GM18873 (cell line): Measurements from ENCODE around the gene COA1.
A peak's percentile ranks its signal among the peaks of the same experiment; 100 is the strongest.
"Not testable (repeated sequence)": the region's sequence is repeated elsewhere in the genome, so short reads cannot be mapped to it uniquely, and the experiment has no call there.

Experiments used
- ATAC-seq: cut with Tn5 transposase; IDR thresholded peaks from one replicate; pipeline ENCODE4 v1.9.1; 2021; ENCODE audit warnings: mild to moderate bottlenecking, moderate library complexity, moderate number of reproducible peaks; ENCODE audit not compliant: unreplicated experiment, low FRiP score

The COA1 gene

DNA sequence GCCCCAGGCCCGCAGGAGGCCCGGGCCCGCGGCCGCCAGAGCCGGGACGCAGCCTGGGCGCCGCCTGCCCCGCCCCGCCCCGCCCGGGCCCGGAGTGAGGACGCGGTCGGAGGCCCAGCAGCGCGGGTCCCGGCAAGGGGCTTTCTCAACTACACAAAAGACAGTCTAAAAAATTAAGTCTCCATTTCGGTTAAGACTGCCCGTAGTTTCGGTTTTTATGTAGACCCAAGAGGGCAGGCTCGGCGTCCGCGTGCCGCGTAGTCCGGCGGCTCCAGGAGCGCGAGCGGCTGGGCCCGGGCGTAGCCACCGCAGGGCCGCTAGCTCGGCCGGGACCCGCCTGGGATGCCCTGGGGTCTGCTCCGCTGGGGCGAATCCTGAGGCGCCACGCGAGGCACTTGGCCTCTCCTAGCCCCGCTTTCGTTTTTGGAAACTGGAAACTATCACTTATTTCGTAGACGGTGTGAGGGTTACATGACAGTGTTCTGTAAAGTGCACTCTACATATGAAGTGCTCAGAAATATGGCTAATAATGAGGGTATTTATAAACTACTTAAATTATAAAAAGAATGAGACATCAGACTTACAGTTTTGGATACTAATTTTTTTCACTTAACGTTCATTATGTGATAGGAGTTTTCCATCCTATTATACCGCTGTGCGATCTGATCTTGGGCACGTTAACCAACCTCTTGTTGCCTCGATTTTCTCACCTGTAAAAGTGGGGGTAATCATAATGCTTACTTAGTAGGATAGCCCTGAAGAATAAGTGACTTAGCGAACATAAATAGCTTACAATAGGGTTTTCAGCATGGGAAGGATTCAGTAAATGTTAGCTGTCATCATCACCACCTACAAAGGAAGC lies 29.7 kb upstream of the COA1 start:
- ATAC-seq = no peak

DNA sequence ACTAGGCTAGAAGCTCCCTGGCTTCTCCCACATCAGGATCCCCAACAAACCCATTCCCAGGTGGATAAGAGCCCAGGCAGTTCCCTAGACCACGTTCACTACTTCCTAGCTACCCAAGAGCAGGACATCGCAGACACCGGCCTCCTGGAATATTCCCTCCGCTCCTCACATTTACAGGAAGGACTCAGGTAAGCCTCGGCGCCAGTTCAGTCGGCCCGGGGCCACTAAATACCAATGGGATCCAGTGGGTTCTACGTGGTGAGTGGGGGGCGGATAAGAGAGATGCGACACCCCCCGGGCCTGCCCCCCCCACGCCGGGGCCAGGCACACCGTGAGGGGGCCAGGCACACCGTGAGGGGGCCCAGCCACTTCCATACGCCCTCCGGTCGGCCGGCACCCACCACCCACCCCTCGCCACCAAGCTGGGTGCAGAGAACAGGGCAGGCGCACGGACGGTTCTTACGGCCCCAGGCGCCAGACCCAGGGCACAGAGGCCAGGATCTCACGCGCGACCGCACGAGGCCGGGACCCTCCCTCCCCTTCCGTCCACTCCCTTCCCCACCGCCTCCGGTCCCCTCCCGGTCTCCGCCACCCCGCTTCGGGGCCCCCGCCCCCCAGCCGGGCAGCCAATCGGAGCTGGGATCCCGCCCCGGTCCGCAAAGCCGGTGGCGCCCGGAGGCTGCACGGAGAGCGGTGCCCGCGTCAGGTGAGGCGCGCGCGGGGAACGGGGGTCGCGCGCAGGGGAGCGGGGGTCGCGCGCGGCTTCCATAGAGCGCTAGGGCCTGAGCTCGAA lies 28.9 kb upstream of the COA1 start, which contains the start of gene BLVRA:
BLVRA (plus strand) TSS at position 652 of the 793 bp plus-strand sequence. CDS start 12,479 bp downstream, outside the sequence.
- no peak for ATAC-seq

DNA sequence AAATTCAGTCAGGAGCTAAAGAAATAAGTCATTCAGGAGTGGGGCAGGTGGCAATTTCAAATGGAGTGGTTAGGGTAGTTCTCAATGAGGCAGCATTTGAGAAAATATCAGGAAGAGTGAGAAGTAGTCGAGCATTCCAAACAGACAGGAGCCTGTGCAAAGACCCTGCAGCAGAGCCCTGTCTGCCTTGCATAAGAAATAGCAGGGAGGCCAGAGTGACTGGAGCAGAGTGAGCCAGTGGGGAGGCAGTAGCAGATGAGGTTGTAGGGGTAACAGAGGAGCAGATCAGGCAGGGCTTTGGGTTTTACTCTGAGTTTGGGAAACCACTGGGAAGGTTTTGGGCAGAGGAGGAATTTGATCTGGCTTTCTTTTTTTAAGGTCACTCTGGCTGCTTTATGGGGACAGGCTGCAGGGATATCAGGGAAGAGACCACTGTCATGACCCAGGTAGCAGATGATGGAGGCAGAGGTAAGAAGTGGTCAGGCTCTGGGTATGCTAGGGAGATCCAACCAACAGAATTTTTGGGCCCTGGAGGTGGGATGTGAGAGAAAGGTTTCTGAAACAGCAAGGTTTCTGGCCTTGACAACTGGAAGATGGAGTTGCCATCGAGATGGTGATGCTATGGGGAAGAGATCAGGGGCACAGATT lies 27.9 kb upstream of the COA1 start:
- no peak for ATAC-seq

DNA sequence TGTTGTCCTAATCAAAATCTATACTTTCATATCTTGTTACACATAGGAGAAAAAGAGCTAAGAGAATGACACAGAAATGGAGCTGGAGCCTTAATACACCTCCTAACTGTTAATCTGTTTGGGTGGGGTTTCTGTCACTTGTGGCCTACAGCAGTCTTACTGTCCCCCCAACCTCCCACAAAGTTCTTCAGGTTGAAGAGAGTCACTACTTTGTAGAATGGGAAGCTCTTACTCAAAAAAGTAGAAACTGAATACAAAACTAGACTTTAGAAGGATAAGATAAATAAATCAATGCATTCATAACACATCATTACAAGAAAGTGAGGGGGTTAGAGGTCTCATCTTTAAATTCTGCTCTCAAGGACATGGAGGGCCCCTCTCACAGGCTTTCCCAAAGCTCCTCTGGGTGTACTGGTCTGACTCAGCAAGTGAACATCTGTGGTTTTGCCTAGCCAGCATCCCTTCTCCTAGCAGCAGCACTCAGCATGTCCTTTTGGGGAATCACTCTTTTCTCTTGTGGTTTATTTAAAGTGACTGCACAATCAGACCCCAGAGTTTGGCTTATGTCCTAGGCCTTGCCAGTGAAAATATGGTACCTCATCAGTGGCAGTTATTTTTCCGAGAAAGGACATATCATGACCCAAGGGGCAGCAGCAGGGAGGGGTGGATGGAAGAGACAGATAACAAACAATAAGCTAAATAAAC lies 27.2 kb upstream of the COA1 start:
- ATAC-seq = no peak

DNA sequence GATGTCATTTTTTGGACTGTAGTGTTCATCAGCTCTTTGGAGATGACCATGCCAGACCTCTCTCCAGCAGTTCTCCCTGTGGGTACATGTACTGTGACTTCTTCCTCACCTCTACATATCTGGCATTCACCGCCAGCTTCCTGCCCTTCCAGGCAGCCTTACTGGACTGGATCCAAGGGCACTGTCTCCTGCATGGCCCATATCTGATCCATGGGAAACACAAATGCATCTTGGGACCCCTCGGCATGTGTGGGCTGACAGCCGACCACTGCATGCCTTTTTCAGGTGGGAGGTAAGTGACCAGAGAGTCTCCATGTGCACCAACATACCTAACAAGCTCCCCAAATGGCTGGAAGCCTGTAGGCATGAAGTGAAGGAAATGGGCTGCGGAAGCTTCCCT lies 25.3 kb upstream of the COA1 start:
- ATAC-seq = no peak

DNA sequence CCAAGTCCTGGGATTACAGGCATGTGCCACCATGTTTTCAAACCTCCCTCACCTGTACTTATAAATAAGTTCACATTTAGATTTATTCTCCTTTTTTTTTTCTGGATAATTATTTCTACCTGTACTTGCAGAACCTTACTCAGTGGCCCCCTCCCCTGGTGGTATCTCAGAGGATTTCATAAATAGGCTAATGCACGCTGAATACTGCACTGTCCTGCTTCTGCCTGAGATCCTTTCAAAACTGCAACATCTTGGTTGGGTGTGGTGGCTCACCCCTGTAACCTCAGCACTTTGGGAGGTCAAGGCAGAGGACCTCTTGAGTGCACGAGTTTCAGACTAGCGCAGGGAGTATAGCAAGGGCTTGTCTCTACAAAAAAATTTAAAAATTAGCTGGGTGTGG lies 24.5 kb upstream of the COA1 start:
- no peak for ATAC-seq

DNA sequence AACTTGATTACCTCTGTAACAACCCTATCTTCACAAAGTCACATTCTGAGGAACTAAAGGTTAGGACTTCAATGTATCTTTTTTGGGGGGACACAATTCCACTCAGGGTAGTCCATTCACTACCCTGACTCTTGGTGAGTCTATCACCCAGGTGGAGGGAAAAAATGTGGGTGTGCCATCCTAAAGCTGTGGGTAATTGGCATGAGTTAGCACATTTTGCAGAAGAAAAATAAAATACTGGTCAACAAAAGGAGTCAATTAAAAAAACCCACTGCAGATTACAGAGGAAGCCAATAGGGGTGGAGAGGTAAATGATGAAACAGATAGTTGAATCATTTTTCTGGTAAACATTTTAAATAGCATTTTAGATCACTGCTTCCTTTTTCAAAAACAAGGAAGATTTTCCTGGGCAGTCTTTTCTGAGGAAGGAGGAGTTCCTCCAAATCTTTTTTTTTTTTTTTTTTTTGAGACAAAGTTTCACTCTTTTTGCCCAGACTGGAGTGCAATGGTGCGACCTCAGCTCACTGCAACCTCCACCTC lies 24.0 kb upstream of the COA1 start:
- no peak for ATAC-seq

DNA sequence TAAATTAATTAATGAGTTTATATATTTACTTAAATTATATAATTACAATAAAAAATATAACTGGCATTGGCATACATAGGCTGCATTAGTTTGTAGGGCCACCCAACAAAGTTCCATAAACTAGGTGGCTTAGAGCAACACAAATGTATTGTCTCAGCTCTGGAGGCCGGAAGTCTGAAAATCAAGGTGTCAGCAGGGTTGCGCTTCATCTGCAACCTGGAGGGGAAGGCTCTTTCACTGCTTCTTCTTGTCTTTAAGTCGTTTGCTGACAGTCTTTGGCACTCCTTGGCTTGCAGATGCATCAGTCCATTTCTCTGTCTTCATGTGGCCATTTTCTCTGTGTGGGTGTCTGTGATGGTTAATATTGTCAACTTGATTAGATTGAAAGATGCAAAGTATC lies 23.1 kb upstream of the COA1 start:
- ATAC-seq = no peak

DNA sequence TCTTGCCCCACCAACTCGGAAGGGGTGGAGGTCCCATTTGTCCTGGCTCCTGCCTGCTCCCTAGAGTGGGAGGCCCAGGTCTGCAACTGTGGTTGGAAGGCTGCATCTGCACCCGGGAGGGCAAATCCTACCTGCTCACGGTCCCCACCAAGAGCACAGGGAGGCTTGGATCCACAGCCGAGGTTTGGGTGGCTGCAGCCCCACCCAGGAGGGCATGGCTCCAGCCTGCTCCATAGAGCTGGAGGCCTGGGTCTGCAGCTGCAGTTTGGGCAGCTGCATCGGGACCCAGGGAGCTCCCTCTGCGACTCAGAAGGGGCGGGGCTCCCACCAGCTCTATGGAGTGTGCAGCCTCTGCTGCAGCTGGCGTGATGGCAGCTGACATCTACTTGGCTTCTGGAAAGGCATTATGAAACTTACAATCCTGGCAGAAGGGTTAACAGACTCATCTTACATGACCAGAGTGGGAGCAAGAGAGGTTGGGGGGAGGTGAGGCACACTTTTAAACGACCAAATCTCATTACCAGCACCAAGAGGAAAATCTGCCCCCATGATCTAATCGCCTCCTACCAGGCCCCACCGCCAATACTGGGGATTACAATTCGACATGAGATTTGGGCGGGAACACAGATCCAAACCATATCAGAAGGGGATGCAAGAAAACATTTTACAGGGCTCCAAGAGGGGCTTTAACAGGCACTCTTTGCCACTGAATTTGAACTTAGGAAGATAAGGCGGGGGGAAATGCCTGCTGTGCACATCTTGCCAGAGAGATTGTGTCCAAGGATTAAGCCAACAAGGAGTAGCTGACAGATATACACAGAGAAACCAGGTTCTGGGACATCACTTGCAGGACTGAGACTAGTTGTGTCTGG lies 20.9 kb upstream of the COA1 start:
- no peak for ATAC-seq

DNA sequence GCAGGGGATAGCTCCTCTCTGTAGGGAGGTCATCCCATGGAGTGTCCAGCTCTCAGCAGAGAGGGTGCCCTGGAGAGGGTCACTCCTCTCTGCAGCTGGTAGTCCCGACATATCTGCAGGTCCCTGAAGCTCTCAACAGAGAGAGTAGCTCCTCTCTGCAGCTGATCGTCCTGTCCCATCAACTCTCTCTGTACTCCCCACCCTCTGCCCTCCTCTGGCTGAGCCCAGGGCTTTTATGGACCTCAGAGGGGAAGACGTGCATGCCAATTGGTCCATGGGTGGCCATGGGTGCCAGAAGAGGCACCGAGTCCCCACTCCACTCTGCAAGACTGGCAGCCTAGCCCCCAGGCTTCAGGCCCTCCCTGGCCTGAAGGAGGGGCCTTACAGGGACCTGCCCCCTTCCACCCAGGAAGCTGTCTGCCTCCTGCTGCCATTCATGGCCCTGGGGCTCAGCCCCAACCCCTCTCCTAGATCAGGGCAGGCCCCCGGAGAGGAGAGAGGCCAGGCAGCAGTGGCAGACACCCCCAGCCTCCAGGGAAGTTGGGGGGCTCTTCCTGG lies 20.1 kb upstream of the COA1 start:
- ATAC-seq = no peak

DNA sequence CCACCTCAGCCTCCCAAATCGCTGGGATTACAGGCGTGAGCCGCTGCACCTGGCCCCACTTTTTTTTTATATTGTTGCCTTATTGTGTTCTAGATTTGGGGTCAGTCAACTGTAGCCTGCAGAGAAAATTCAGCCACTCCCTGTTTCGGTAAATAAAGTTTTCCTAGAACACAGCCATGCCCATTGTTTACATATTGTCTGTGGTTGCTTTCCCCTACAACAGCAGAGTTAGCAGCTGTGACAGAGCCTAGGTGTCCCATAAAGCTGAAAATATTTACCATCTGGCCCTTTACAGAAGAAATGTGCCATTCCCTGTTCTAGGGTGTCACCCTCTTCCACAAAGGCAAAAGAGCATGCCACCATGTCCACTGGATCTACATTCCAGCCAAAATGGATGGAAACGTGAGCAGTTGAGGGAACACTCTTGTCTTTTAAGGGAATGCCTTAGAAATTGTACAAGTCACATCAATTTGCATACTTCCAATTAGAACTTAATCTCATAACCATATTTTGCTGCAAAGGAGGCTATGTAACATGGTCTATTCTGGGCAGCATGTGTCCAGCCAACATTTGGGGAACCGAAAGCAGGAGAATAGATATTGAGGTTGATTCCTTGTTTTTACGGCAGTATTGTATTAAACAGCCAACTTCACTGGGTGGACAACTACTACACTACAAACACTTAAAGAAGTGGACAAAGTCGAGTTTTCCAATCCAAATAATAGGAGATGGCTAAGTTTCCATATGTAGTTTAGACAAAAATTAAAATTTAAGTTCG lies 18.2 kb upstream of the COA1 start:
- ATAC-seq = no peak

DNA sequence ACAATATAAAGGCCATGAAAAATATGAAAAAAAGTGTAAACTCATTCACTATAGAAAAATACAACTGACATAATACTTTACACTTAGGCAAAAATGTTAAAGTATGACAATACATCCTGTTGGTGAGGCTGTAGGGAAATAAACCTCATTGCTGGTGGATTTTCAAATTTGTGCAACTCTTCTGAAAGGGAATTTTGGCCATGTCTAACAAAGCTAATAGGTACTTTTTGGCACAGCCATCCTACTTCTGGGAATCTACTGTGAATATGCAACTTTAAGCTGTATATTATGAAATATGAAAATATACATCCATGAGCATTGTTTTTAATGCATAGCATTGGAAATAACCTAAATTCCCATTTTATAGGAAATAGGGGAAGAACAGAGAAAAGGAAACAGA lies 13.4 kb upstream of the COA1 start:
- ATAC-seq = no peak

DNA sequence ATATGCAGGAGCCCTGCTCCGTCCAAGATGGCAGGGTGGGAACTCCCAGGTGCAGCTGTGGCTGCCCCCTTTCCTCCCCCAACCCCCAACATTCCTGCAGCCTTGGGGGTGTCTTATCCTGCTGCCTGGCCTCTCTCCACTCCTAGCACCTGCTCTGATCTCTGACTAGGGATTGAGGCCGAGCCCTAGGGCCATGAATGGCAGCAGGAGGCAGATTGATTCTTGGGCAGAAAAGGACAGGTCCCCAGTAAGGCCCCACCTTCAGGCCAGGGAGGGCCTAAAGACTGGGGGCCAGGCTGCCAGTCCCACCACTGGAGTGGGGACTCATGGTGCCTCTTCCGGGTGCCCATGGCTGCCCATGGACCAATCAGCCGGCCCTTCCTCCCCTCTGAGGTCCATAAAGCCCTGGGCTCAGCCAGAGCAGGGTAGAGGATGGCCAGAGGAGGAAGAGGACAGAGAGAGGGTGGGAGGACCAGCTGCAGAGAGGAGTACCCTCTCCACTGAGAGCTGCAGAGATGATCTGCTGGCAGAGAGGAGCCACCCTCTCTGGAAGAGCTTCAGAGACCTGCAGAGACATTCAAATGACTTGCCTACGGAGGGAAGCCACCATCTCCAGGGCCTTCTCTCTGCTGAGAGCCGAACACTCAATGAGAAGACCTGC lies 8.3 kb upstream of the COA1 start:
- ATAC-seq = no peak

DNA sequence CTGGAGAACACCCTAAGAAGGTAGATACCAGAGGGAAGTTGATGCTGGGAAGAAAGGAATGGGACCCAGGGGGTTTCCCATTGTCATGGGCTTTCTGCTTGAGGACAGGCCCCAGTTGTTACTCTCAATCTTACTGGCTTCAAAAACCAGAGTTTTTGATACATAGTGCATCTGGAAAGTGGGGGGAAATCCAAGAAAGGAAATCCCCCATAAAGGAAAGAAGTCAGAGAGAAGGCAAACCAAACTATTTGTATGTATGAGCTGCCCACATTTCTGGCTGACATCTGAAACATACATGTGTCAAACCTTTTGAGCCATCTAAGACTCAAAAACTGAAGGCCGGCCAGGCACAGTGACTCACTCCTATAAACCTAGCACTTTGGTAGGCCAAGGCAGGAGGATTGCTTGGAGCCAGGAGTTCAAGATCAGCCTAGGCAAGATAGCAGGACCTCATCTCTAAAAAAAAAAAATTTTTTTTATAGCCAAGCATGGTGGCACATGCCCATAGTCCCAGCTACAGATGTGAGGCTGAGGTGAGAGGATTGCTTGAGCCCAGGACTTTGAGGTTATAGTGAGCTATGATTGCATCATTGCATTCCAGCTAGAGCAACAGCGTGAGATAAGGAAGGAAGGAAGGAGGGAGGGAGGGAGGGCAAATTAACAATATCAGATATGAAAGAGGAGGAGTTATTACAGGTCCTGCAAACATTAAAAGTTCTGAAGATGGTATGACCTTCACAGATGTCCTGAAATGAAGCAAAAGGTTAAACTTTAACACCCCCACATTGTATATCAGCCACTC lies 6.7 kb upstream of the COA1 start:
- peak; percentile 59 for ATAC-seq

DNA sequence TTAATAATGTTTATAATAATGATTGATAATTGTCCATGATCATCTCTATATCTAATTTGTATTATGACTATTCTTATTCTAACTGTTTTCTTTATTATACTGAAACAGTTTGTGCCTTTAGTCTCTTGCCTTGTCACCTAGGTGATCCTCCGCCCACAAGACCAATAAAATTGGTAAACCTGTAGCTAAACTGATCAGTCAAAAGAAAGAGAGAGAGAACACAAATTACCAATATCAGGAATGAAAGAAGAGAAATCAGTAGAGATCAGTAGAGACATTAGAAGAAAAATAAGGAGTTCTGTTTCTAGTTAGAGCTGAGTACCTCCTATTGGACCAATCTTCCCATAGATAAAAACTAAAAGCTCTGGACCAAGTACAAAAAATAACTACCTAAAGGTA lies 6.1 kb upstream of the COA1 start:
- ATAC-seq = peak; percentile 24

DNA sequence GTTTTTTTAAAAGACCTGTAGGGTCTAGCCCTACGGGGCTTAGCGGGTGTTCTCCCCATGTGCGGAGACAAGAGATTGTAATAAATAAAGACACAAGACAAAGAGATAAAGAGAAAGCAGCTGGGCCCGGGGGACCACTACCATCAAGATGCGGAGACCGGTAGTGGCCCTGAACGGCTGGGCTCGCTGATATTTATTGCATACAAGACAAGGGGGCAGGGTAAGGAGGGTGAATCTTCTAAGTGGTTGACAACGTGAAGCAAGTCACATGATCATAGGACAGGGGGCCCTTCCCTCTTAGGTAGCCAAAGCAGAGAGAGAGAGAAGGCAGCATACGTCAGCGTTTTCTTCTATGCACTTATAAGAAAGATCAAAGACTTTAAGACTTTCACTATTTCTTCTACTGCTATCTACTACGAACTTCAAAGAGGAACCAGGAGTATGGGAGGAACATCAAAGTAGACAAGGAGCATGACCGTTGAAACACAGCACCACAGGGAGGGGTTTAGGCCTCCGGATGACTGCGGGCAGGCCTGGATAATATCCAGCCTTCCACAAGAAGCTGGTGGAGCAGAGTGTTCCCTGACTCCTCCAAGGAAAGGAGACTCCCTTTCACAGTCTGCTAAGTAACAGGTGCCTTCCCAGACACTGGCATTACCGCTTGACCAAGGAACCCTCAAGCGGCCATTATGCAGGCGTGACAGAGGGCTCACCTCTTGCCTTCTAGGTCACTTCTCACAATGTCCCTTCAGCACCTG lies 5.4 kb upstream of the COA1 start:
- not testable (repeated sequence) for ATAC-seq
